Measurements from ENCODE around the gene TCF4. TPM values are rescaled to one million over a fixed set of nuclear protein-coding genes. Genes with fewer than 3 reads are reported as not detected.

The TCF4 gene
- total RNA-seq, 2 experiments from 2014 or later = 75.9 to 76.0 TPM

DNA sequence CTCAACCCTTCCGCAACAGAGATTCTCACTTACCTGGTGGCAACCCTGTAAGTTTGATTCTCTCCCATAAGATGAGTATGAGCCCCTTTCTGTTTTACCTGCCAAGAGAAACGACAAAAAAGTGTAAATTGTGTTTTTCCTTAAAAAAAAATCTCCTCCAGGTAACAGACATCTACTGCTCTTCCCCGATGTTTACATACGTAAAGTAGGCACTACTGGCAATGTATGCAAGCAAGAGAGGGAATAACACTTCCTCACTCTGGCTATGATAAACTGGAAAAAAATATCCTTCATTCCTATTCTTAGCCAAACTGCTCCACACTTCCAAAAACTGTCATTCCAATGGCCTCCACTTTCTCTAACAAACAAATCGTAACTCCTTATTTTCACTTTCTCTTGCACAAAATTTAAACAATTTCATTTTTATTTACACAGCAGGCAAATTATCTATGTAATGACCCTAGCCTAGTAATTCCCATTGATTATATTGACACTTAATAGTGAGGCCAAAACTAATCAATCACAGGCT, 184.5 kb downstream of the TCF4 start:
- Histone ChIP-seq H3K4me2 (ENCODE audit: low read length) (no peak overlapping the region), H3K27ac (ENCODE audit: low read depth, low read length, poor library complexity, severe bottlenecking) (no peak overlapping the region), H3K9me2 (ENCODE audit: insufficient read depth, low read length) (no peaks in the 10 kb centered on the region), H3K79me2 (ENCODE audit: insufficient read depth, low read depth, low read length) (peaks cover 32% of the 10 kb centered on the region; the same call in 1 of the 2 replicates), H4K20me1 (ENCODE audit: insufficient read depth, low read length) (no peaks in the 10 kb centered on the region), H3K9me3 (ENCODE audit: low read length) (no peaks in the 10 kb centered on the region), H3K4me3 (ENCODE audit: low read depth, low read length, poor library complexity, severe bottlenecking) (no peak overlapping the region), H3K36me3 (ENCODE audit: insufficient read depth, low read length) (peaks cover 9% of the 10 kb centered on the region), H3K4me1 (ENCODE audit: insufficient read depth, low read length, poor library complexity, severe bottlenecking) (no peaks in the 10 kb centered on the region), H2AFZ (ENCODE audit: low read length) (no peak overlapping the region)
- POLR2A ChIA-PET = no interaction called here
- DNase-seq (ENCODE audit: low spot score) = no peak
- intact Hi-C loops (cut with micrococcal nuclease; ENCODE audit: unreplicated experiment) = no loop called here
- BruUV-seq (replicated peaks) = no TSS peak
- TF ChIP-seq, protein P1, sequence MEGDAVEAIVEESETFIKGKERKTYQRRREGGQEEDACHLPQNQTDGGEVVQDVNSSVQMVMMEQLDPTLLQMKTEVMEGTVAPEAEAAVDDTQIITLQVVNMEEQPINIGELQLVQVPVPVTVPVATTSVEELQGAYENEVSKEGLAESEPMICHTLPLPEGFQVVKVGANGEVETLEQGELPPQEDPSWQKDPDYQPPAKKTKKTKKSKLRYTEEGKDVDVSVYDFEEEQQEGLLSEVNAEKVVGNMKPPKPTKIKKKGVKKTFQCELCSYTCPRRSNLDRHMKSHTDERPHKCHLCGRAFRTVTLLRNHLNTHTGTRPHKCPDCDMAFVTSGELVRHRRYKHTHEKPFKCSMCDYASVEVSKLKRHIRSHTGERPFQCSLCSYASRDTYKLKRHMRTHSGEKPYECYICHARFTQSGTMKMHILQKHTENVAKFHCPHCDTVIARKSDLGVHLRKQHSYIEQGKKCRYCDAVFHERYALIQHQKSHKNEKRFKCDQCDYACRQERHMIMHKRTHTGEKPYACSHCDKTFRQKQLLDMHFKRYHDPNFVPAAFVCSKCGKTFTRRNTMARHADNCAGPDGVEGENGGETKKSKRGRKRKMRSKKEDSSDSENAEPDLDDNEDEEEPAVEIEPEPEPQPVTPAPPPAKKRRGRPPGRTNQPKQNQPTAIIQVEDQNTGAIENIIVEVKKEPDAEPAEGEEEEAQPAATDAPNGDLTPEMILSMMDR (conservative IDR thresholded peaks at IDR 0.05; ENCODE audit: low read length) = no peak
- no peak for TF ChIP-seq EZH2phosphoT487 (IDR thresholded peaks at IDR 0.05; ENCODE audit: borderline replicate concordance, low read depth, low read length)
- CTCF ChIA-PET (ENCODE audit: unreplicated experiment) = no interaction called here

DNA sequence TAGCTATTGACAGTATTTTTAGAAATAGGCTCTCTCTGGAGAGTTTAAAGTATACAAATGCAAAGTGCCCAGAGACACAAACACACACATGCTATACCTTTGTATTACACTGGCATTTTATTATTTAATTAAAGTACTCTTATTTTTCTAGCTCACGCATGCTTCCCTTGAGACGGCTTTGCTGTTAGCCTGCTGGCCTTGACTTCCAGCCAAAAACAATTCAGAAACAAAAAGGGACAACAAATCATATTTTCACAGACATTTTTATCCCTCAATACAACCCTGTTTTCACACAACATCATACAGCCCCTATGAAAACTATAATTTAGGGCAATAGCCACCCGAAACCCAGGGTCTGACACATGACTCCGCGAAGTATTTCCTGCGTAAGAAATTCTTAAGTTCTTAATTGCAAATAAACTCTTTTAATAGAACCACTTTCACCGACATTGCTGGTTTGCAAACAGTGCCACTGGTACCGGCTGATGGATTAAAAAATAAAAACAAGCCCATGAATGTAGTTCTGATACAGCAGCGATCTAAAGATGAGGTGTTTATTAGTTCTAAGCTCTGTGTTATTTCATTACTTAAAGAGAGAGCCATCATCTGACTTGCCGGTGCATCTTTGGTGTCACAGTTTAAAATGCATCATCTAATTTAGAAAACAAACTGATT, 185.1 kb downstream of the TCF4 start:
- Histone ChIP-seq H3K79me2 (ENCODE audit: insufficient read depth, low read depth, low read length) (peaks cover 25% of the 10 kb centered on the region; the same call in 1 of the 2 replicates), H3K9me2 (ENCODE audit: insufficient read depth, low read length) (no peaks in the 10 kb centered on the region), H3K27ac (ENCODE audit: low read depth, low read length, poor library complexity, severe bottlenecking) (no peak overlapping the region), H3K36me3 (ENCODE audit: insufficient read depth, low read length) (peaks cover 9% of the 10 kb centered on the region), H3K4me1 (ENCODE audit: insufficient read depth, low read length, poor library complexity, severe bottlenecking) (no peaks in the 10 kb centered on the region), H3K9me3 (ENCODE audit: low read length) (no peaks in the 10 kb centered on the region), H3K4me3 (ENCODE audit: low read depth, low read length, poor library complexity, severe bottlenecking) (no peak overlapping the region), H4K20me1 (ENCODE audit: insufficient read depth, low read length) (no peaks in the 10 kb centered on the region), H2AFZ (ENCODE audit: low read length) (no peak overlapping the region), H3K4me2 (ENCODE audit: low read length) (no peak overlapping the region)
- POLR2A ChIA-PET = interaction anchor here (0.8 kb wide), 1 partner anchor 9 kb away, joined by 4 read pairs; no protein-coding TSS in a partner anchor
- CTCF ChIA-PET (ENCODE audit: unreplicated experiment) = no interaction called here
- TF ChIP-seq EZH2phosphoT487 (IDR thresholded peaks at IDR 0.05; ENCODE audit: borderline replicate concordance, low read depth, low read length) = no peak
- TF ChIP-seq, protein P1 (conservative IDR thresholded peaks at IDR 0.05; ENCODE audit: low read length) = no peak
- DNase-seq (ENCODE audit: low spot score) = no peak
- BruUV-seq (replicated peaks) = no TSS peak
- intact Hi-C loops (cut with micrococcal nuclease; ENCODE audit: unreplicated experiment) = no loop called here

DNA sequence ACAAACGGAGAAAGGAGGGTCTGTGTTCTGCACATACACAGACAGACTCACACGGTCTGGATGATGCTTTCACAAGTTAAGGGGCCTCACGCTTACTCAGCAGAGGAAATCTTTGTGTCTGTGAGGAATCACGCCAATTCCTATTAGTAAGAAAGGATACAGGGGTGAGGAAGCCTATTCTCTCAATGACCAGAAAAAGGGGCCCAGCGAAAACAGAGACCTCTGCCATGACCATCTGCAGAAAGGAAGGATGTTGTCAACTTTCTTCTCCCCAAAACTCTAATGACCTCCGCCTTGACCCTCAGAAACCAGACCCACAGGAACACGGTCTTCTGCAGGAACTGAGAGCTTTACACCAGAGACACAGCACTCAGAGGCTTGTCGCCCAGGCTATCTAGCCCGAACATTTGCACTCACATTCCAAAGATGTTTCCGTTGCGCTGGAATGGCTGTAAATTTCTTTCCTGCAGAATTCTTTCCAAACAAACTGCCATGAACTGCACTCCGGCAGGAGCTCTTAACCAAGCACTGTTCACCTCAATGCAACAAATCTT, 186.3 kb downstream of the TCF4 start:
- H3K4me1 ChIP-seq (ENCODE audit: insufficient read depth, low read length, poor library complexity, severe bottlenecking) = no peaks in the 10 kb centered on the region
- no peaks in the 10 kb centered on the region for H3K9me2 ChIP-seq (ENCODE audit: insufficient read depth, low read length)
- ChIA-PET CTCF (ENCODE audit: unreplicated experiment) (no interaction called here), POLR2A (no interaction called here)
- intact Hi-C loops (cut with micrococcal nuclease; ENCODE audit: unreplicated experiment) = no loop called here
- H4K20me1 ChIP-seq (ENCODE audit: insufficient read depth, low read length) = no peaks in the 10 kb centered on the region
- BruUV-seq (replicated peaks) = no TSS peak
- no peak for DNase-seq (ENCODE audit: low spot score)
- TF ChIP-seq, protein P1 (conservative IDR thresholded peaks at IDR 0.05; ENCODE audit: low read length) = no peak
- no peak for TF ChIP-seq EZH2phosphoT487 (IDR thresholded peaks at IDR 0.05; ENCODE audit: borderline replicate concordance, low read depth, low read length)
- H3K27ac ChIP-seq (ENCODE audit: low read depth, low read length, poor library complexity, severe bottlenecking) = no peak overlapping the region
- peaks cover 16% of the 10 kb centered on the region; the same call in 1 of the 2 replicates for H3K79me2 ChIP-seq (ENCODE audit: insufficient read depth, low read depth, low read length)
- no peak overlapping the region for H3K4me2 ChIP-seq (ENCODE audit: low read length)
- H3K4me3 ChIP-seq (ENCODE audit: low read depth, low read length, poor library complexity, severe bottlenecking) = no peak overlapping the region
- no peaks in the 10 kb centered on the region for H3K9me3 ChIP-seq (ENCODE audit: low read length)
- no peak overlapping the region for H2AFZ ChIP-seq (ENCODE audit: low read length)
- H3K36me3 ChIP-seq (ENCODE audit: insufficient read depth, low read length) = peaks cover 9% of the 10 kb centered on the region

All from OCI-LY7 (cell line).